NCI-H2196 (cell line): Measurements from ENCODE around the gene SMIM28.

Experiments used
- DNase-seq: peaks from one replicate; lab custom pipeline; 2025; ENCODE audit not compliant: unreplicated experiment; lab: John Stamatoyannopoulos, UW

Gene SMIM28

DNA sequence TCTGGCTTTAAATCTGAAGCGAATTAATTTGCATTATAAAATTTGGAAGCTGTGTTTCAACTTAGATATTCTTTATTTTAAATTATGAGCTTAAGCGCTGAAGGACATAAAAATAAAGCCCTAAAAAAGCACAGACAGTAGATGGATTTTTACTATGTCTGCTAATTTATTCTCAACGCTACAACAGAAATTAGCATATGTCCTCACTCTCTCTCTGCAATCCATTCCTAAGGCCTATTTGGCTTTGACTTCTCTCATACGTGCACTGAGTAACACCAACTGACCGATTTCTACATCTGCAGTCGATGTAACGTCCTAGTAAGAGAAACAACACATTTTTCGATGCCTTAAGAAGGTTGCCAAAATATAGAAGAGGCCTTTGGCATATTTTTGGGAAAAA is 50.0 kb downstream of the SMIM28 start:
- DNase-seq: no peak

DNA sequence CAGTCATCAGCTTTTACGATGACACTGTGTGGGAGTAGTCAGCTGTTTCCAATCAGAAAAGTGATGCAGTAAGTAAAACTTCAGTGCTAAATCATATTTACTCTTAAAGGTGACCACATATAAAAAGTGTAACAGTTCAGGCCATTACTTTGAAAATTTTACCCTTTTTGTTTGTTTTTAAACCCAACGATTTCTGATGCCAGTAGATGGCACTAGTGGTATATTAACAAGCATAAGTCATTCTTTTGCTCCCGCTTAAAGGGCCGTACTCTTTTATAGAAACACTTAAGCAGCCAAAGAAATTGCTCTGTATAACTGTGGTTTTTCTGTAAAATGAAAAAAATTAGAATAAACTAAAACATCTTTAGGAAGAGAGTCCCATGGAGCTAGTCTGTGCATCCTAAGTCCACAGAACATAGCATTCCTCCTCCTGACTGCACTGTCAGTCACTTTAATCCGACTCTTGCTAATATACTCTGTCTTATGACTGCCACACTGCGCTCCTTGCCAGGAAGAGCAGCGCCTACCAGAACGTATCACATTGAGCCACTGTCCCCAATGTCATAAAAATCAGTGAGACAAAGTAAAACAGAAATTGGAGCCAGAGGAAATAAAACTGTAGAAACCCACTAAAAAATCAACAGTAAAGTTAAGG is 51.4 kb downstream of the SMIM28 start:
- DNase-seq: peak; percentile 53

DNA sequence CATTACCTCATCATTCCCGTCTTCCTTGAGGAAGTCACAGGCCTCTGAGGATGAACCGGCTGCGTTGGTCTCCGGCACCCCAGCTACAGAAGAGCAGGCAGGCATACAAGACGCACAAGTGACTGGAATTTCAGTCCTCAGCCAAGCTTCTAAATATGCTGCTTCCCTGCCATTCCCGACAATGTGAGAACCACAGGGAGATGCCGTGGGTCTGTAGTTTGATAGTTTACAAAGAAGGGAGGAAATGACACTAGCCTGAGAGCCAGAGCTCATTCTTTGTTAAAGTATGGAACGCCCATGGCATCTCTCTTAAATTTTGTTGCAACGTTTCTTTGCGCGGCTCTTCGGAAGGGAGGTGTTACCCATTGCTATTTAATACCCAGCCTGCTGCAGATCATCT is 52.1 kb downstream of the SMIM28 start:
- DNase-seq: no peak

DNA sequence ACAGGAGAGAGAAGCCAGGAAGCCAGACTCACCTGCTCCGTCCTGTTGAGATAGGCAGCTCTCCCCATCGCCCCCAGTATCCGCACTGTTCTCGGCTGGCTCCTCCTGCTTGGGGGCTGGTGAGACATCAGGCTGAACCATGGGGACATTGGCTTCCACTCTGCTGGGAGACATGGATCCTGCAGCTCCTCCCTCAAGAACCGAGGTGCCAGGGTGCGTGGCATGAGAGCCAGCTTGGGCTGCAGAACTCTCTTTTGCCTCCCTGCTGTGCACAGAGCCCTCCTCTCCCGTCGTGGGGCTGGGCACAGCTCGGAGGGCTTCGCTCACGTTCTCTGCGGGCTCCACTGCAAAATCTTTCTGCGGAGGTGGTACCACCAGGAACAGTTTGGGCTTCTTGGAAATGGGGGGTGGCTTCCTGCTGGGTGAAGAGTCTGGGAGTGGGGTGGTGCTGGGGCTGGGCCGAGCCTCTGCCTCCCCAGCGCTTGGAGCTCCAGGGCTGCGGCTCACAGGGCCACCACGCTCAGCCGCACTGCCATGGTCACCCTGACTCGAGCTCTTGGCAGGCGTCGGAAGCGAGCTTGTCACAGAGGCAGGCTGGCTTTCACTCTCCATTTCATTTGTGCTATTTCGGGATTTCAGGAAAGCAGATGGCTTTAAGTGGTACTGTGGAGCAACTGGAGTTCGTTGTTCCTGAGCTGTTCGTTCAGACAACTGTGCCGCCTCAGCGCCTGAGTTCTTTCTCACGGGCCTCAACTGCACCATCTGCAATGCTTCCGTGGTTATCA is 52.8 kb downstream of the SMIM28 start:
- no peak for DNase-seq

DNA sequence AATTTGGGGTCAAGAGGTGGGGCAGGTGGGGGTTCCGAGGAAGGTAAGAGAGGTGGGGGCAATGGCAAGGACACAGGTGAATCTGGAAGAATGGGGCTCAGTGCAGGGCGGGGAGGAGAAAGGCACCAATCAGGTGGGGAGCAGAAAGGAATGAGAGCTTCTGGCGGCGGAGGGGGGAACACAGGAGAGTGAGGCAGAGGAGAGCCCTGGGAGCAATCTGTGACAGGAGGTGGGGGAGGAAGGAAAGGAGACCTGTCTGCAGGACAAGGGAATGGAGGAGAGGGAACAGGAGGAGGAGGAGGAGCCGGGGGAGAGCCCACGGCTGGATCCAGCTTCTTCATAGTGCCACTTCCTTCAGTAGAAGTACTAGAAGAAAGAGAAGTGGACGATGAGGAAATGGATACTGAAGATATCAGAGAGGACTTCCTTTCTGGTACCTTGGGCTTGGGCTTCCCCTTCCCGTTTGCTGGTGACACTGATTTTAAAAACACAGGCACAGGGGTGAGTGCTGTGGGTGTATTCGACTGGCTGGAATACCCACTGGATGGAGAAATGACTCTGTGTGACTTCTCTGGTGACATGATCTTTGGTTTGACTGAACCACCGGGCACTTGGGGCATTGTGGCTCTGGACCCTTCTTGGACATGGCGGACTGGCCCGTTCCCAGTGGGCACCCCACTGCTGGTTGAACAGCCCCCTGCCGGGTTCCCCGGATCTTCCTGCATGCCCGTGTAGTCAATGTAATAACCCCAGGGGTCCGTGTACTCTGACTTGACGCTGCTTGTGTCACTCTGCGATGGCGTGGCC is 53.8 kb downstream of the SMIM28 start:
- DNase-seq: no peak

DNA sequence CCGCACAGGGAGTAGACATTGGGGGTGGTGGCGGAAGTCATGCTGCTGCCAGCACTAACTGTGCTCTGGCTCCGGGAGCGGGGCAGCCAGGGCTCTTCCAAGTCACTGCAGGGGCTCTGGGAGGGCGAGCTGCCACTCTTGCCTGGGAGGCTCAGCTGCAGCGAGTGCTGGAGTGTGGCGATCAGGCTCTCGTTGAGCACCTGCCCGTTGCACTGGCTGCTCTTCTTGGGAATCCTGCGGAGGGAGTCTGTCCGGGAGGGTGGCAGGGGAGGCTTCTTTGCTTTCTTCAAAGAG is 54.3 kb downstream of the SMIM28 start:
- DNase-seq: no peak
